HG02852 (cell line): ENCODE results near the gene CDC5L.
"Not testable (repeated sequence)": the region's sequence is repeated elsewhere in the genome, so short reads cannot be mapped to it uniquely, and the experiment has no call there.

Experiments used
- ATAC-seq: cut with Tn5 transposase; IDR thresholded peaks from one replicate; pipeline ENCODE4 v1.9.1; 2021; ENCODE audit warnings: mild to moderate bottlenecking, moderate library complexity; ENCODE audit not compliant: unreplicated experiment

CDC5L gene

DNA sequence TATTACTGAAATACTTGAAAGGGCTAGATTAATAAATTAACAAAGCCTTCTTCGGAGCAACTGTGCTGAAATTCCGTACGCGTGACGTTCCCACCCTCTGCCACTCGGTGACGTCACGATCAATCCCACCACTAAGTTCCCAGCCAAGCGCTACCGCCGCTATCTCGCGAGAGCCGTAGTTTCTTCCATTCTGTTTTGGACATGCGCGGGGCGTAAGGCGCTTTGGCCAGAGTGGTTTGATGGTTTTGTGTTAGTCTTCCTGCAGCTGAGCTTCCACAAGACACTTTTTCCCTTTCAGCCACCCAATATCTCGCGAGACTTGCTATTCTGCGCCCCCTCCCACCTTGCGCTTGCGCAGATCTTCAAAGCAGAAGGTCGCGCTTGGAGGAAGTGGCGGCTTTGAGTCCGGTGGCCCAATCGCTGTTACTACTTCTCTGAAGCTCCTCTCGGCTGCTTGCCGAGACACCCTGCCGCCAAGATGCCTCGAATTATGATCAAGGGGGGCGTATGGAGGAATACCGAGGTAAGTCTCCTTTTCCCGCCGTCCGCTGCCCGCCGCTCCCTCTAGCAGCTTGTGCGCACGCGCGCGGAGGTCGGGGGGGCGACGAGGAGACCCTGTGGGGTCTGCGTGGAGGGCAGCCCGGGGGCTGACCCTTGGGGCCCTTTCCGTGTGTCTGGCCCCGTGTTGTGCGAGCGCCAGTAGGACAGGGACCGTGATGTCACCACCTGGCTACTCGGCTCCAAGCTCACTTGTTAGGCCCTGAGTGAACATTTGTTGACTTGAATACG lies at the start of gene CDC5L:
TSS of gene CDC5L (plus strand) at position 361 of the 789 bp plus-strand sequence. CDS start at position 479, 118 bp downstream.
- ATAC-seq = peak; percentile 92

DNA sequence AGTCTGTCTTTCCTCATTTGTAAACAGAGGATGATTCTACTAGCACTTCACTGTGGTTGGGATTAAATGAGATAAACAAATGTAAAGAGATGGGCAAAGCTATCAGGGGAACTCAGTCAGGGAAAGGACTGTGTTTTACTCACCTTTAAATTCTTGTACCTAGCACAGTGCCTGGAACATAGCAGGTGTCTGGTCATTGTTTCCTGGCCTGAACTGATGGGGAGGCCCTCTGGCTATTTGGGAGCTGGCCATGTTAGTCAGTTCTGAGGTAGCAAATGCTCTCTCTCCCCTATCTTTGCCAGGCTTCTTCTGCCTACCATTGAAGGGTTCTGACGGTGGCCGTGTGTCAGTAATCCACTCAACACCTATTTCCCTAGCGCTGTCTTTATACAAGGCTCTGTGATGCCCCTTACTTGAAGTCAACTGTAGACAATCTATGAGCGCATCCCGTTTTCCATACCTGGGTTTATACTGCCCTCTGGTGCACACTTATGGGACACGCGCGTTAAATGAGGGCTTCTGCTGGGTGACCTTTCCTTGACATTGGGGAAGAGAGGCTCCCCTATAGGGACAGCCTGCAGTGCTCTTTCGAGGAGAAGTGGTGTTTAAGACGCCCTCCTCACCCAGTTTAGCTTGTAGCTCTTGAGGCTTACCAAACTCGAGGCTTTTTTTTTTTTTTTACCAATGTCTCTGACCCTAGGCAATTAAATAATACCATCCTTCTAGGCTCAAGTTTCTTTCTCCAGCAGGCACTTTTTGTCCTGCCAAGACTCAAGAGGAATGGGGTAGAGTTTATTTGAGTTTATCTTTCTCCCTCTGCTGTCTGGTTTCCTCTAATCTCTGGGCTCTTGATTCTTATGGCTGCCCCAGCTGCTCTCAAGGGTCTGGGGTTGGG lies 49.0 kb upstream of the CDC5L start:
- no peak for ATAC-seq

DNA sequence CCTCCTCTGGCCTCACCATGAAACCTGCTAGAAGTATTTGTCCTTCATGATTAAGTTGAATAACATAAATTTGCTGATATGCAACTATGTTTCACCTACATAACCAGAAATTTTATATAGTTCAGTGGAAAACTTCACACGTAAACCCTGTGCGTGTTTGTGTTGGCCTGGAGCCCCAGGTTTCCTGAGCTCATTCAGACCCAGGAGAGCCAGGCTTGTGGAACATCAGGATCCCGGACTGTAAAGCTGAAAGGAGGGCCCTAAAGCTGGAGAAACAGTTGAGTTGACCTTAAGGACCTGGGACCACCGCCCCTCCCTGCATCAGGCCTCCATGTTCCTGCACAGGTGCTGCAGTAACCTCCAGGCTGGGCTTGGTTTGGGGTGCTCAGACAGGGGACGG lies 48.2 kb upstream of the CDC5L start:
- ATAC-seq = no peak

DNA sequence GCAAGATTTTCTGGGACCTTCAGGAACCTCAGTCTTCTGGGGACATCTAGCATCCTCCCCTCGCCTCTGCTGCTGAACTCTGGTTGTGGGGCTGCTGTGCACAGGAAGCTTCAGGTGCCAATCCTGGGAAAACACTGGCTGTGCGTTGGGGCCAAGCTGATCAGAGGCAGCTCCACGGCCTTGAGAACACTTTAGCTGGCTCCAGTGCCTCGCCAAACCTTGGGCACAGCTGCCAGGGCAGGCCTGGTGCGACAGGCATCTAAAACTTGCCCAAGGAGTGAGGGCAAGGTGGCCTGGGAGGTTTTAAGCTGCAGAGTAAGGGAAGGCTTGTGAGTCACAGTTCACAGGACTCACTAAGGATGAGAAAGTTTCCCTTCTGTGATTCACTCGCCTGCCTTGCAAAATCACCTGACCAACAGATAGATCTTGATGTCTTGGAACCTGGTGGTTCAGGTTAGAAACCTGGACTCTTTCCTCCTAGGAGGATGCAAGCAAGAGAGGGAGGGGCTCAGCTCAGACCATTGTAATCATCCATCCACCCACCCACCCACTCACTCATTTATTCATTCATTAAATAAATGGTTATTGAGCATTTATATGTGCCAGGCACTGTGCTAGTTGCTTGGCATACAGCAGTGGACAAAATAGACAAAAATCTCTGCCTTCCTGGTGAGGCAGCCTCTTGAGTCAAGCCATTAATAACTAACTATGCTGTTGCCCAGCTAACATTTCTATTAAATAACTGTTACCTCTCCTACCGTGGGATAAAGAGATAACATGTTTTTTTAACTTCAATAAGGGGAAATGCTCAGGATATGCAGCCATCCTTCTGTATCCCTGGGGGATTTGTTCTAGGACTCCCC lies 47.5 kb upstream of the CDC5L start:
- ATAC-seq = no peak

DNA sequence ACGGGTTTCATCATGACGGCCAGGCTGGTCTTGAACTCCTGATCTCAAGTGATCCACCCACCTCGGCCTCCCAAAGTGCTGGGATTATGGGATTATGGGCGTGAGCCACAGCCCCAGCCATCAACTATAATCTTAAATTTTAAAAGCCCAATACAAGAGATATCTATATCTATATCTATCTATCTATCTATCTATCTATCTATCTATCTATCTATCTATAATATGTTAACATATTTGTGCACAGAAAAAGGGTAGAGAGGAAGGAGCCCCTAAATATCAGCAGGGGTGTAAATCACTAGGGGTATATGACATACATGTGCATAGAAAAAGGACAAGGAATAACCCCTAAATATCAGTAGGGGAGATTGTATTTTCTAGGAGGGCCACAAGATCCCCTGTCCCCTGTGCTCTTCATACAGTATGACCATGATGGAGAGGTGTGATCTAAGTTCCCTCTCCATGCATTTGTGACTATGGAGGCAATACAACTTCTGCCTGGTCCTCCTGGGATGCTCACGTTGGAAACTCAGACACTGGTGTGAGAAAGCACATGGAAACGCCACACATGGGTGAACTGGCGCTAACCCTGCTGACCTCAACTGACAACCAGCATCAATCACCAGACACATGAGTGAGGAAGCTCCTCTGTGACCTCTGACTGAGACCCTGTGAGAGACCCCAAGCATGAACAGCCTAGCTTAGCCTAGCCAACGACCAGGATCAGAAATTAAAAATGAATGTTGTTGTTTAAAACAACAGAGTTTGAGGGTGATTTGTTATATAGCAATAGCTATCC lies 46.2 kb upstream of the CDC5L start:
- ATAC-seq = no peak

DNA sequence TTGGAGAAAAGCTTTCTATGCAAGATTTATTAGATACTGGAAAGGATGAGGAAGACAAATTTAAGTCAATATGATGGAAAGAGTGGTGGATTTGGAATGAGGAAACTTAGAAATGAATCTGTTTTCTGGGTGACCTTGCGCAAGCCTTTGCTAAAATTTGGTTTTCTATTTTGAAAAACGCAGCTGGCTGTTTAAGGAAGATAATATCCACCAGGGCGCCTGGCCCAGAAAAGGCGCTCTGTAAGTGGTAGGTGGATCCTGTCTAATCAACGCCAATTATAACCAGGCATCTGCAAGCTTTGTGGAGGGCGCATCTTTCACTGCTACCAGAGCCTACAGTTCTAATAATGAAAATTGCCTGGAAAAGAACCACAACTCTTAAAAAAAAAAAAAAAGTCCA lies 45.5 kb upstream of the CDC5L start:
- ATAC-seq = no peak

DNA sequence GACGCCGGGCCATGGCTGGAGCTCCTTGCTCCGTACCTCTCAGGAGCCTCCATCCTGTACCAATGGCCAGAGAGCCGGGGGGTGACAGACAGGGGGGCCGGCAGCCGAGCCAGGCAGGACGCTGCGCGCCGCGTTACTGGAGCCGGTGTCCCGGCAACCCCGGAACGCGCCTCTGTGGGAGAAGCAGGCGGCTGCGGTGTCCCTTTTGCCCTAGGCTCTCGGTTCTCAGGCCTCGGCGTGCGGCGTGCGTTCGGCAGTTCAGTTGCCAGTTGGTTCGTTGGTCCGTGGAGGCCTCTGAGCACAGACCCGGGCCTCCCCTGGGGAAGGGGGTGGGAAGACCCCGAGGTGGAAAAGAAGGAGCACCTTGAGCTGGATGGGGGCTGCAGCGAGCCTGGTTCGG lies 45.0 kb upstream of the CDC5L start, which contains the start of gene SPATS1:
TSS of gene SPATS1 (plus strand) at position 162 of the 400 bp plus-strand sequence. CDS start 446 bp downstream, outside the sequence.
- ATAC-seq = no peak

DNA sequence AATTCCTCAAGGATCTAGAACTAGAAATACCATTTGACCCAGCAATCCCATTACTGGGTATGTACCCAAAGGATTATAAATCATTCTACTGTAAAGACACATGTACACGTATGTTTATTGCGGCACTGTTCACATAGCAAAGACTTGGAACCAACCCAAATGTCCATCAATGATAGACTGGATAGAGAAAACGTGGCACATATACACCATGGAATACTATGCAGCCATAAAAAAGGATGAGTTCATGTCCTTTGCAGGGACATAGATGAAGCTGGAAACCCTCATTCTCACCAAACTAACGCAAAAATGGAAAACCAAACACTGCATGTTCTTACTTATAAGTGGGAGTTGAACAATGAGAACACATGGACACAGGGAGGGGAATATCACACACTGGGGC lies 40.7 kb upstream of the CDC5L start:
- ATAC-seq = not testable (repeated sequence)

DNA sequence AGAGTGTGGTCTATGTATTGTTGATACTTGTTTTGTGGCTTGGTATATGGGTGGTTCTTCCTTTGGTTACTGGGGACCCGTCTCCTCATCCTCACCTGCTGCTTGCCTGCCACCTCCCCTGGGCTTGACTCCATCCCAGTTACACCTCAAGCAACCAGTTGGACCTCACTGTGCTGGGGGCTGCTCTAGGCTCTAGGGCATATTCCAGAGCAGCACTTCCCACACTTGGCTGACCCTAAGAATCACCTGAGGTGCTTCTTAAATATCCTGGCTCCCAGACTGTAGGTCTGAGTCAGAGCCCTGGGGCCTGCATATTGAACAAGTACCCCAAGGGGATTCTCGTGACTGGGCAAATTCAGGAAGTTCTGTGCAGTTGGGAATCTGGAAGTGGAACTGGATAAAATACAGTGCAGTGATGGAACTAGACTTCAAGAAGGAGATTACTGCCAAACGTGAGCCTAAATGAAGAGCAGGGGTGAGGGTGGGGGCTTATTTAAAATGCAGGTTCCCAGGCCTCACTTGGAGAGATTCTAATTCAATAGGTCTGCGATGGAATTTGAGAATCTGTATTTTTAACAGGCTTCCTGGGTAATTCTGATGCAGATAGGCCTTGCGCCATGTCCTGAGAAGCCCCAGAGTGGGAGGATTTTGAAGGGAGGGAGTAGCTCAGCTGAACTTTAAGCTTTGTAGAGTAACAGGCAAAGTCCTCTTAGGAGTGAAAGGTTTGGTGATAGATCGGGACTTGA lies 37.4 kb upstream of the CDC5L start:
- ATAC-seq = no peak

DNA sequence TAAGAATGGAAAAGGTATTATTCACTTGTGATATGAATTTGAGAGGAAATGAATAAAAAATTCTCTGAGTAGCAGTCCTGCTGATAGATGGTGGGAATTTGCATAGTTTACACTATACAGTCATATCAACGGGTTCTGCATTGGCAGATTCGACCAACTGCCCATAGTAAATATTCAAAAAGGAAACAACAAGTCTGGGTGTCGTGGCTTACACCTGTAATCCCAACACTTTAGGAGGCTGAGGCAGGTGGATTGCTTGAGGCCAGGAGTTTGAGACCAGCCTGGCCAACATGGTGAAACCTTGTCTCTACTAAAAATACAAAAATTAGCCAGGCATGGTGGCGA lies 36.9 kb upstream of the CDC5L start:
- not testable (repeated sequence) for ATAC-seq

DNA sequence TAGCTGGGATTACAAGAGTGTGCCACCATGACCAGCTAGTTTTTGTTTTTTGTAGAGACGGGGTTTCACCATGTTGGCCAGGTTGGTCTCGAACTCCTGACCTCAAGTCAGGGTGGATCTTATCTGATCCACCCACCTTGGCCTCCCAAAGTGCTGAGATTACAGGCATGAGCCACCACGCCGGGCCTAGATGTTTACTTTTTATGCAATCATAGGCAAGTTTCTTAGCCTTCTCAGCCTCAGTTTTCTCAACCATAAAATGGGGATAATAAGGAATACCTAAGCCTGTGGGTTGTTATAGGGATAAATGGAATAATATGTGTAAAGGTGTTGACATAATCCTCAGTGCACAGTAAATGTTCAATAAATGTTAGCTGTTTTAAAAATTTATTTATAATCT lies 35.2 kb upstream of the CDC5L start:
- no peak for ATAC-seq

DNA sequence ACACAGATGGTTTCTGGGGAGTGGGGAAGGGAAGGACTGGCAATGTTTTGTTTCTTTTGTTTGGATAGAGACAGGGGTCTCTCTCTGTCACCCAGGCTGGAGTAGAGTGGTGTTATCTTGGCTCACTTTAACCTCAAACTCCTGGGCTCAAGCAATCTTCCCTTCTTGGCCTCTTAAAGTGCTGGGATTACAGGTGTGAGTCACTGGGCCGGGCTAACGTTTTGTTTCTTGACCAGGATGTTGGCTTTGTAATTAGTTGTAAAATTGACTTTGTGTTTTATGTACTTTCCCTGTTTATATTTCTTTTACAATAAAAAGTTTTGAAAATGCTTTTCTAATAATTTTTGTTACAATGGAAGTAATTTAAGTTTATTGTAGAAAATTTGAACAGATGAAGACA lies 34.2 kb upstream of the CDC5L start:
- no peak for ATAC-seq

DNA sequence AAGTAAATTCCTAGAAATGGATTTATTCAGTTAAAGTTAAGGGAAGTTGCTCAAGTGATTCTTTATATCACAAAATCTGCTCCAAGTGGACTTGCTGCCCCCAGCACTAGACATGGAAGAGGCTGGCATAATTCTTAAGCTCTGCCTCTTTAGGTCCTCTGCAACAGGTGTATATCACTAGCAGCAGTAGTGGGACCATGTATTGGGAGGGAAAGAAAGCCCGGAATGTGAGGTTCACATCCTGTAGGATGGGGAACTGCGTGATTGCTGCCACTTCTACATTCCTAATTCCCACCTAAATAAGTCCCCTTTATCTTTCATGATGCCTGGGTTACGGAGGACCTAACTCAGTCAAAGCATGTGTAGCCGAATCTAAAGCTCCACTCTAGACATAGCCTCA lies 31.9 kb upstream of the CDC5L start:
- no peak for ATAC-seq

DNA sequence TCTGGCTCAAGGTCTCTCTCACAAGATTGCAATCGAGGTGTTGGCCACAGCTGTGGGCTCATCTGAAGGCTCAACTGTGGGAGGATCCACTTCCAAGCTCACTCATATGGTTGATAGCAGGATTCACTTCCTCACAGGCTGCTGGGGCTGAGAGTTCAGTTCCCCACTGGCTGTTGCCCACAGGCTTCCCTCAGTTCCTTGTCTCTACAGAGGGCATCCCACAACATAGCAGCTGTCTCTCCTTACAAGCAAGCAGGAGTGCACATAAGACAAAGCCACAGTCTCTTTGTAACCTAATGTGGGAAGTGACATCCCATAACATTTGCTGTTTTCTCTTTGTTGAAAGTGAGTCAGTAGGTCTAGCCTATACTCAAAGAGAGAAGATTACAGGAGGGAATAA lies 31.0 kb upstream of the CDC5L start:
- no peak for ATAC-seq

DNA sequence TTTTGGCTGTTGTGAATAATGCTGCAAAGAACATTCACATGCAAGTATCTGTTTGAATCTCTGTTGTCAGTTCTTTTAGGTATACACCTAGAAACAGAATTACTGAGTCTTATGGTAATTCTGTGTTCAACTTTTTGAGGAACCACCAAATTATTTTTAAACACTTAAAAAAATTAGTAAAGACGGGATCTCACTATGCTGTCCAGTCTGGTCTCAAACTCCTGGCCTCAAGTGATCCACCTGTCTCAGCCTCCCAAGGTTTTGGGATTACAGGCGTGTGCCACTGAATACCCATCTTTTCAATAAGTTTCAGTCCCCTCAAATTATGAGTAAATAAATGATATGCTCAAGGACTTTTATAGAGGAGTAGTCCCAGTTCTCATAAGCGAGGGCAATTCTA lies 27.5 kb upstream of the CDC5L start:
- no peak for ATAC-seq

DNA sequence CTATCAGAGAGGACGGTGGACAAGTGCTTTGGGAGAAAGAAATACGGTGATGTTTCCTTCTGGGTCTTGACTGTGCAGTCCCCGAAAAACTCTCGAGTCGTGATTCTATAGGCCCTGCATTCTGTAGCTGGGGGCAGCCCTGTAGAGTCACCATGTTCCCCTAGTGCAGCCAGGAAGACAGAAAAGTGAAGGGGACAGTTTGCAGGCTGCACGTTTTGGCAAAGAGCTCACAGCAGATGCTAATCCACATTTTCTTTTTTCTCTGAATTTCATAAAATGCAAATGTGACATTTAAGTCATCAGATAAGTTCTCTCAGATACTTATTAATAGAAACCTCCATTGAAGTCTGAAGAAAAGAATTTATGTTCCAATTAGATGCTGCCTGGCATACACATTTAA lies 25.6 kb upstream of the CDC5L start:
- no peak for ATAC-seq

DNA sequence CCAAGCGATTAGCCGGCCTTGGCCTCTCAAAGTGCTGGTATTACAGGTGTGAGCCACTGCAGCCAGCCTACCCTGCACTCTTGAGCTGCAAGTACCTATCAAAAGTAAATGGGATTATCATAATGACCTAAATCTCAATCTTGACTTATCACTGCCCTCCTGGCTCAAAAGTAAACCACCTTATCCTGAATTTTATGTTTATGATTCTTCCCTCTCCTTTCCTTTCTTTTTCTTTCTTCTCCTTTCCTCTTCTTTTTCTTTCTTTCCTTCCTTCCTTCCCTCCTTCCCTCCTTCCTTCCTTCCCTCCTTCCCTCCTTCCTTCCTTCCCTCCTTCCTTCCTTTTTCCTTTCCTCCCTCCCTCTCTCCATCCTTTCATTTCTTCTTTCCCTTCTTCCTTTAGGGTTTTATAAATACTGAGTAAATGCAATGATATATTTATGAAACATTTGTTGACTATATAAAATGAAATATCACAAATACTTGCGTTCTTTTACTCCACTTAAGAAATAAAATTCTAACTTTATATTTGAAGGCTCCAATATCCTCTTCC lies 24.1 kb upstream of the CDC5L start:
- ATAC-seq = no peak

DNA sequence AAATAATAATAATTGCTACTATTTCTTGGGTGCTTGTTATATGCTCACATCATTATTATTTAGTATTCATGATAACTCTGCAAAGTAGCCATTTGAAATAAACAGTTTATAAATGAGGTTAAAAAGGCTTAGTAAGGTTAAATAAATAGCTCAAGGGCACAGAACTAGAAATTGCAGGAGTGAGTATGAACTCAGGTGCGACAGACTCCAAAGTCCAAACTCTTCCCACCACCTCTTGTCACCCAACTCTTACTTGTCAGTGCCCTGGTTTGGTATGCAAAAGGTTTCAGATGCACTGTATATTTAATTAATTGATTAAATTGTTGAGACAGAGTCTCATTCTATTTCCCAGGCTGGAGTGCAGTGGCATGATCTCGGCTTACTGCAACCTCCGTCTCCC lies 20.7 kb upstream of the CDC5L start:
- ATAC-seq = no peak

DNA sequence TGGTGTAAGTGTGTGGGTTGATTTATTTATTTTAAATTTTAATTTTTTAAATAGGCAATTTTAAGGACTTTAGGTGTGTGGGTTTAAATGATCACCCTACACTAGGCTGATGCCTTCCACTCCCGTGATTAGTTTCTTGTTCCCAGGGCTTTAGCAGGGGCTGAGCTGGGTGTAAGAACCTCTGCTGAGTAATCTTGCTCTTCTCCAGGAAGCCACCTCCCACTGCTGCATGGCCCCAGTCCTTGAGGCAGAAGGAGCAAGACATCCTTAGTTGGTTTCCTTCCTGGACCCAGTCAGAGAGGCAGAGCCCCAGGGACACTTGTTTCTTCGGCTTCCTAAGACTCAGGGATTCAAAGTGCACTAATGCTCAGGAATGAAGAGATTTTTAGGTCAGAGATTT lies 19.8 kb upstream of the CDC5L start:
- no peak for ATAC-seq
